Heart left ventricle (tissue), 13 donors: ENCODE data around the gene OR13C8.

ENCODE experiments used
- POLR2A ChIP-seq, 2 donors: fragments of 450-650 bp; IDR thresholded peaks; one replicate each; pipeline ENCODE4 v1.6.1; 2017; ENCODE audit warnings: antibody characterized with exemption in 2 of 2, mild to moderate bottlenecking in 2 of 2, moderate library complexity in 2 of 2
- TF ChIP-seq, protein P1 (sequence below), 12 donors: fragments of 200-600 bp; sonication (generic) in 4 of 12; IDR thresholded peaks; one replicate each; pipeline versions ENCODE4 v1.5.0 to v1.8.0; 2018 to 2022; ENCODE audit warnings: antibody characterized with exemption in 12 of 12, mild to moderate bottlenecking in 5 of 12
- donor health status: ischemic (EF 13 %, LVEDD 7.1; RV severe dilation, severe dysfunction).
- donor health status: DM: no; HTN: yes; CAD: no.
- donor health status: DM: no; HTN: no; CAD: no.
- donor health status: ischemic (EF 25% LVEDD 6.9; RV normal size, moderate dysfunction).
- donor health status: ischemic (EF 25% LVEDD 5.7; RV mildly dilated, moderate dysfunction).
- donor health status: ischemic (EF 35%, LVEDD 5.7; RV mildly dilated, moderate dysfunction).
- donor health status: nonischemic (EF 11% LVEDD 7.7; RV severe dilation, severe dysfunction).
- donor health status: DM: yes; HTN: yes; CAD: no.
- donor health status: PGD.
- donor health status: ischemic (EF 29% LVEDD 5.4; RV normal size, mild dysfunction).
- donor health status: nonischemic (EF 23%, LVEDD 6.1; RV moderate dilation, normal function).

DNA sequence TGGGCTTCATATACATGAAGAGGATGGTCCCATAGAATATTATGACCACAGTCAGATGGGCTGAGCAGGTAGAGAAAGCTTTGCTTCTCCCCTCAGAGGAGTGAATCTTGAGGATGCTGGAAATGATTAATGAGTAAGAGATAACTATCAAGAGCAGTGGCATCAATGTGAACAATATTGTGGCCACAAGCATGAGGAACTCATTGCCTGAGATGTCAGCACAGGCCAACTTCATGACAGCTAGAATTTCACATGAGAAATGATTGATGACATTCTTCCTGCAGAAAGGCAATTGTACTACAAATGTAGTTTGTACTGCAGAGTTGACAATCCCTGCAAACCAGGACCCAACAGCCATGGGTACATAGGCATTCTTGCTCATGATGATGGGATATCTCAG lies 48.5 kb downstream of the OR13C8 start:
- TF ChIP-seq, protein P1, sequence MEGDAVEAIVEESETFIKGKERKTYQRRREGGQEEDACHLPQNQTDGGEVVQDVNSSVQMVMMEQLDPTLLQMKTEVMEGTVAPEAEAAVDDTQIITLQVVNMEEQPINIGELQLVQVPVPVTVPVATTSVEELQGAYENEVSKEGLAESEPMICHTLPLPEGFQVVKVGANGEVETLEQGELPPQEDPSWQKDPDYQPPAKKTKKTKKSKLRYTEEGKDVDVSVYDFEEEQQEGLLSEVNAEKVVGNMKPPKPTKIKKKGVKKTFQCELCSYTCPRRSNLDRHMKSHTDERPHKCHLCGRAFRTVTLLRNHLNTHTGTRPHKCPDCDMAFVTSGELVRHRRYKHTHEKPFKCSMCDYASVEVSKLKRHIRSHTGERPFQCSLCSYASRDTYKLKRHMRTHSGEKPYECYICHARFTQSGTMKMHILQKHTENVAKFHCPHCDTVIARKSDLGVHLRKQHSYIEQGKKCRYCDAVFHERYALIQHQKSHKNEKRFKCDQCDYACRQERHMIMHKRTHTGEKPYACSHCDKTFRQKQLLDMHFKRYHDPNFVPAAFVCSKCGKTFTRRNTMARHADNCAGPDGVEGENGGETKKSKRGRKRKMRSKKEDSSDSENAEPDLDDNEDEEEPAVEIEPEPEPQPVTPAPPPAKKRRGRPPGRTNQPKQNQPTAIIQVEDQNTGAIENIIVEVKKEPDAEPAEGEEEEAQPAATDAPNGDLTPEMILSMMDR (IDR thresholded peaks at IDR 0.05) = no peak
- TF ChIP-seq POLR2A (IDR thresholded peaks at IDR 0.05) = no peak
